NCI-H187 (cell line): ENCODE measurements around the gene FBLN2.

Experiments used
- DNase-seq, 2 experiments: peaks; one replicate each; lab custom pipeline; 2025; lab: John Stamatoyannopoulos, UW

The FBLN2 gene

DNA sequence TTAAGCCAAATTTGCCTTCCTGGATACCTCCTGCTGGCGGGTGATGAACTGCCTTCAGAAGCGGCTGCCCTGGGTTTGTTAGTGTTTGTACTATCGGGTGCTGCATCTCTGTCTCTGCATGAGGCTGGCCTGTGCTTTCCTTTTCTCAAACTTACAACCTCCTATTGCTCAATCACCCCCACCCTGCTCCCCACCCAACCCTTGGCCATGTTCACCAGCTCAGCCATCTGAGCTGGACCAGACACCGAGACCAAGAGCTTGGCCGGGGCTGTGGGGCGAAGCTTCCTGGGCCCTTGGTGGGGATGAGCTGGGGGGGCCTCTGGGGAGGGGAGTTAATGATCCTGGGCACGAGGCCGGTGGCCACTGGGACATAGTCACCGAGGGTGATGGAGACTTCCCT lies 16.8 kb upstream of the FBLN2 start:
- DNase-seq: no peak

DNA sequence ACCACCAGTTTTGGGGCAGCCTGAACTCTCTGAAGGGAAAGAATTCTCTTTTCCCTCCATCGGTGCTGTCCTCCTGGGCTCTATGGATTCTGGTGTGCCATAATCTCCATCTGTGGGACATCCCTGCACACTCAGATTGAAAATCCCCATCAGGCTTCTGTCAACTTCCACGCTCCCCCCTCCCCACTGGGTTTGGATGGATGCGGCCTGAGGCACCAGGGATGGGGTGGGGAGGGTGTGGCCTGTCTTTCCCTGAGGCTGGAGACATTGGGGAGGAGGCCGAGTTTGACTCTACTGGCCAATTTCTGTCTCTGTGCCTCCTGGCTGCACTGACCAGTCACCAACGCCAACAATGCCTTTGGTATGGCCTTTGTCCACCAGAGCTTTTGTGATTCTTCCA lies 16.3 kb upstream of the FBLN2 start:
- DNase-seq: no peak

DNA sequence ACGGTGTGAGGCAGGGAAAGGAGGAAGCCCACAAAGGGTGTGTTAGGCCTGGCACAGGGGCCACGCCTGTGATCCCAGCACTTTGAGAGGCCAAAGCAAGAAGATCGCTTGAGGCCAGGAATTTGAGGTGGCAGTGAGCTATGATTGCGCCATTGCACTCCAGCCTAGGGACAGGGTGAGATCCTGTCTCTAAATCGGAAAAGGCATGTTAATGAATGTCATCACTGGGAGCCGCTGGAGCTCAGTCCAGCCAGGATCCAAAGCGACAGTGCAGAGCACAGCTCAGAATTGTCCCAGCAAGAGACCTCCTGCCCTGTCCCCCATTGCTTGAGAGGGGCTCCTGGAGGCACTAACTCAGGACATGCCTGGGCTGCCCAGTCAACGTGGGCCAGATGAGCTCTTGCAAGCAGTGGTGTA lies 15.0 kb upstream of the FBLN2 start:
- no peak for DNase-seq

- DNase-seq: no peak
Observed at GRCh38 chr3:13535526-13535875, 13.4 kb upstream of the FBLN2 start.

GRCh38 chr3:13535905-13536304 lies 13.0 kb upstream of the FBLN2 start:
- no peak for DNase-seq

GRCh38 chr3:13536432-13536831 lies 12.5 kb upstream of the FBLN2 start:
- no peak for DNase-seq

DNA sequence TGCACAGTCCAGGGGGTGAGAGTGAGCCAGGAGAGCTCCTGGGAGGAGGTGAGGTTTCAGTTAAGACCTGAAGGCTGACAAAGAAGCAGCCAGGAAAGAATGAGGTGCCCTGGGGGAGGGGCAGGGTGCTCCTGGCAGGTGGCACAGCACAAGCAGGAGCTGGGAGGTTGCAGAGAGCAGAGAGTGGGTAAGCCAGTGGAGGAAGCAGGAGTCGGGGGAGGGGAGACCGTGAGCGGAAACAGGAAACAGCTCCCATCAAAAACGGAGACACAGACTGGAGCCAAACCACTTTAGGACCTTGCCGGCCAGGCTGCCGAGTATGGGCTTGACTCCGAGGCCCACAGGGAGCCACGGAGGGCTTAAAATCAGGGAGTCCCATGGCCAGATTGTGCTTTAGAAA lies 12.1 kb upstream of the FBLN2 start:
- no peak for DNase-seq

GRCh38 chr3:13537244-13537908 lies 11.5 kb upstream of the FBLN2 start:
- no peak for DNase-seq

DNA sequence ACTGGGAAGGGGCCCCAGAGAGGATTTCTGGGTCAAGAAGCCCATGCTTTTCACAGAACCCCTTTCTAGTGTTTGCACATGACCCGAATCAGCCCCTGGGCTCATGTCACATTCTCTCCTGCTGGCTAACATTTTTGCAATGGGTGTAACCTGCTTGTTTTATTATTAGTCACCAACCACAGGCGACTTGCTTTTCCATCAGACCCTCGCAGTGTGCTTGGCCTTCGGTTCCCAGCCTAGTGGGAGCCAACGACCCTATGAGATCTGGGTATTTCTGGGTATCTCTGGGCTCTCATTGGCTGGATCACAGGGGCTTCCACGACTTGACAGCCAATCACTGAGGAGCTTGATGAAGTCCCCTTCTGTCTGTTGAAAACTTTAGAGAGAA lies 11.0 kb upstream of the FBLN2 start:
- DNase-seq: no peak

GRCh38 chr3:13538520-13539291 lies 10.2 kb upstream of the FBLN2 start:
- no peak for DNase-seq

- DNase-seq: no peak
Observed at GRCh38 chr3:13539292-13539638, 9.7 kb upstream of the FBLN2 start.

- DNase-seq: no peak
Observed at GRCh38 chr3:13539671-13540070, 9.3 kb upstream of the FBLN2 start.

DNA sequence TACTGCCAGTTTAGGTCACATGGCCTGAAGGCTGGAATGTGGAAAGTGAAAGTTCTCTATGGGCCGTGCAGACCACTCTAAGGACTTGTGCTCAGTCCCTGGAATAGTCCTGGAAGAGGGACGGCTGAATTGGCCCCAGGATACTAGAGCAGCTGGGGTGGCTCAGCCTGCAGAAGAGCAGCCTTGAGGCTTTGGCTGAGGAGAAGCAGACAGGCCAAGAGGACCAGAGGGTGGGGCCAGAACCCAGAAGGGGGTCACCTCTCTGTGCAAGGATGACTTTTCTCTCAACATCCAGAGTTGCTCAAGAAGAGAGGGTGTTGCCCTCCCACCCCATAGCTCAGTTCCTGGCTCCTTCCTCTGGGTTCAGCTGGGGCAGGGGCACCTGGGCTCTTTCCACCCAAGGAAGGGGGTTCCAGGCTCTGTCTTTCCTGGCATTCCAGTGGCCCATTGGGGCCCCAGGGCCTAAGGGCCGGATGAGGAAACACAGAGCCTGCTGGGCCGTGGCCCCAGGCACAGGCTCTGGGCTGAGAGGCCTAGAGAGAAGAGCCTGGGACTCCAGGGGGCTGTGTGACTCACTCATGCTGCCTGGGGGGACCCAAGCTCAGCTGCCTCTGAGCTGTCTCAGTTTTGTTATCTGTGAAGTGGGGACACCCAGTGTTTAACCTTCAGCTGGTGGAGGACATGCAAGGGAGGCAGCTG lies 8.5 kb upstream of the FBLN2 start:
- DNase-seq: no peak

DNA sequence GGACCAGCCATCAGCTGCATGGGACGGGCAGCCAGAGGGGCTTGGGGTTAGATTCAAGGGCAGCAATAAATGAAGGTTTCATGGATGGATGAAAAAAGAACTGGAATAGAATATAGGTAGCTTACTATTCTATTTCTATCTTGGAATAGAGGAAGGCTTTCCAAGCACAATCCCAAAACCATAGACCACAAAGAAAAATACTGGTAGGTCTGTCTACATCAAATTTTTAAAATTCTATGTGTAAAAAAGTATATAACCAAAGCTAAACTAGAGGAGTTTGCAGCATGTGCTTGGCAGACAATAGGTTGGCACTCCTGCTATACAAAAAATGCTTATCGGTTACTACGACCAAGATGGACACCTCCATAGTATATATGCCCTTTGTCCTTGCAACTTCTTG lies 7.2 kb upstream of the FBLN2 start:
- no peak for DNase-seq

- no peak for DNase-seq
Observed at GRCh38 chr3:13542142-13542541, 6.8 kb upstream of the FBLN2 start.

DNA sequence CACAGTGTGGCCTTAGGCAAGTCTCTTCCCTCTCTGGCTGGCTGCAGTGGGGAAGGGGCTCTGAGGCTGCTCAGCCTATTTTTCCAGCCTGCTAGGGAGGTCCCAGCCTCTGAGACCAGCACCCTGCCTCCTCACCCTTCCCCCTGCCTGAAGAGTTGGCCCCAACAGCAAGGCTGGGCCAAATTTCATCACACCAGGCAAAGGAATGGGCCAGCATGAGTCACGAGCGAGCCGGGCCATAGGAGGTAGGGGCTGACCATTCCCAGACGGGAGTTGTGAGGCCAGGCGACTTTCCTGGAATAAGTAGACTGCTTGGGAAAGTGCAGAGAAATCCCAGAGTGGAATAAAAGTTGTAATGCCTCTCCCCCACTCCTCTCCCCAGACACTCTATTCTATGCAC lies 5.7 kb upstream of the FBLN2 start:
- DNase-seq: no peak

DNA sequence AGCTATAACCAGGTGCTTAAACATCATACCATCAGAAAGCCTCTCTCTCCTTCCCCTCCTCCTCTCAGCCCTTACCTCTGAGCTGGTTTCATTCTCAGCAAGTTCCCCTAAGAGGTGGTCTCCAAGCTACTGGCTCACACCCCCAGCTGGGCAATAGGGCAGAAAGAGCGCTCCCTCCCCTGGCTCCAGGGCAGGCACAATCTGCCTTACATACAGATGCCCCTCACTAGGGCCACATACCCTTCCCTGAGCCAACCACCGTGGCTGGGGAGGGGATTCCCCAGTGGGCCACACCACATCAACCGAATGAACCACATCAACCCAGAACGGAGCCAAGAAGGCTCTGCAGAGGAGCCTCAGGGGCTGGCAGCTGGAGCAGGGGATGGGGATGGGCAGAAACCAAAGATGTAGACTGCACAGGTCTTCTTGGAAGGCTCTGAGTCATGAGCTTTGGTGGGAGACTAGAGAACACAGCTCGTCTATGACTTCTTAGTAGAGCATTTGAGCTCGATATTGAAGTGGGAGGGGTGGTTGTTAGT lies 4.6 kb upstream of the FBLN2 start:
- no peak for DNase-seq

GRCh38 chr3:13544951-13545651 lies 3.8 kb upstream of the FBLN2 start:
- DNase-seq: no peak

DNA sequence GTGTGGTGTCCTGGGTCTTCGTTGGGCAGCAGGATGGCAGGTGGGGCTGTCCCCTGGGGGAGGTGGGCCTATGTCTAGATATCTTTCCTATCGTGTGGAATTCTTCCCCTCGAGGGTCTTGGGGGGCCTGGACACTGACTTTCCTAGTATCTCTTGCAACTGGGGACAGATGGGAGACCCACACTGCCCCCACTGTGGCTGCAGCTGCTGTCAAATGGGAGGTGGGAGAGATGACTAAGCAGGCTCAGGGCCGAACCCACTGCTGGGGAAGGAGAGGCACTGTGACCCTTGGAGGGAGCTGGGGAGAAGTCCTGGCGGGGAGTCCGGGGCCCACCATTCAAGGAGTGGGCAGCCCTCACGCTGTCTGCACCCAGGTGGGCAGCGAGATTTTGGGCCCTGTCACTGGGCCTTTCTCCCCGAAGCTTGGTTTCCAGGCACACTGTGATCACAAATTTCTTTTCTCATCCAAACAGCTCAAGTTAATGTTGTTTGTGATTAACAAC lies 2.9 kb upstream of the FBLN2 start:
- DNase-seq: no peak

DNA sequence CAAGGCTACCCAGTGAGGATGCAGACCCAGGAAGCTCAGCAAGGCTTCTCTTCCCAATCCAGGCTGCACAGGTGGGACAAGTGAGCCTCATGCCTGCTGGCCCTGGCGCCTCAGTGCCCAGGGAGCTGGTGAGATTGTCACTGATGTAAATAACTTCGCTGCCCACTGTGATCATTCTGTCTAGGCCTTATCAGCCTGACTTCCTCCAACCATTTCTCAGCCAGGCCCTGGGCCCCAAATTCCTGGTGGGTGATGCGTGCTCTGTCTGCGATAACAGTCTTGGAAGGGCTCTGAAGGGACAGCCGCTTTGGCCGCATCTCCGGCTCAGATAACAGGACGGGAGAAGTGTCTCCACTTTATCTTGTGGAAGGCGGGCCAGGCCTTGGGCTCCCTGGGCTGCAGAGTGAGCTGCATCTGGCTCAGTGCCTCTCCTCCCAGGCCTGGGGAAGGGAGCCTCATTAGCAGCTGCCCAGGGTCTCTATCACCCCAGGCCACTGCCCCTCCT lies 2.2 kb upstream of the FBLN2 start:
- DNase-seq: no peak

DNA sequence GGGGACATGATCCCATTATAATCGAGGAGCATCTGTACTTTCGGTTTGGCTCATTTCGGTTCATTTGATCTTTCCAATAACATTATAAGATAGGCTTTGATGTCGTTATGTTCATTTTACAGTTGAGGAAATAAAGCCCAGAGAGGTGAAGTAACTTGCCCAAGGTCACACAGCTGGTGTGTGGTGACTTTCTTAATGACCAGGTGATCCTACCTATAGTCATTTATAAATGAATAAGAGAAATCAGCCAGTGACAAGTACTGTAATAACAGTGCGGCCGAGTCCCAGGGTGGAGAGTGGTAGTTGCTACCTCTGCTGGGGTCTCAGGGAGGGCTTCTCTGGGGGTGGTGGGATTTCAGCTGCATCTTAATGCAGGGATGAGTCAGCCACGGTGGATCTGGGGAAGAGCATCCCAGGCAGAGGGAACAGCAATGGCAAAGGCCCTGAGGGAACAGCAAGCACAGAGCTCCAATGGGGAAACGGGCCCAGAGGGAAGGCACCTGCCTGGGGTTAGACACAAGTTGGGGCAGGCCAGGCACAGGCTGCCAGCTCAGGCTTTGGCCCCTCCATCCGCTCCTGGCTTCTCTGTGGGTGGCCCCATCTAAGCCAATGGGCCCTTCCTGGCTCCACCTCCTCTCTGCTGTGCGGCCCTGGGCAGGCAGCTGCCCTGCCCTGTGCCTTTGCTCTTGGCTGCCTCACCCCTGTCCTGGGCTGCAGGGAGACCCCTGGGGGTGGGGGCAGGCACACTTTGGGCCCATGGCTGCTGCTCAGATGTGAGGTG lies 1.1 kb upstream of the FBLN2 start:
- no peak for DNase-seq
